Astrocyte of the cerebellum (primary cell): ENCODE results near the gene ONECUT1.
A peak's percentile ranks its signal among the peaks of the same experiment; 100 is the strongest.

Experiments used
- DNase-seq: peaks from one replicate; pipeline ENCODE4 v3.0.0-alpha.2; 2011; ENCODE audit warnings: low read depth
- H3K4me3 ChIP-seq: 2 replicates; pipeline ENCODE4 v1.5.1; 2011; ENCODE audit warnings: mild to moderate bottlenecking, low read depth, low read length, moderate library complexity
- in situ Hi-C: cut with HindIII; loops from 2 replicates; pipeline ENCODE4 v1.10.0; 2017; ENCODE audit warnings: low sequenced_read_pairs
- TF ChIP-seq, protein P1 (sequence below): IDR thresholded peaks from 2 replicates; pipeline ENCODE4 v1.5.1; 2012; ENCODE audit warnings: low read length, low read depth, moderate library complexity, mild to moderate bottlenecking; ENCODE audit errors: missing control alignments

Gene ONECUT1

DNA sequence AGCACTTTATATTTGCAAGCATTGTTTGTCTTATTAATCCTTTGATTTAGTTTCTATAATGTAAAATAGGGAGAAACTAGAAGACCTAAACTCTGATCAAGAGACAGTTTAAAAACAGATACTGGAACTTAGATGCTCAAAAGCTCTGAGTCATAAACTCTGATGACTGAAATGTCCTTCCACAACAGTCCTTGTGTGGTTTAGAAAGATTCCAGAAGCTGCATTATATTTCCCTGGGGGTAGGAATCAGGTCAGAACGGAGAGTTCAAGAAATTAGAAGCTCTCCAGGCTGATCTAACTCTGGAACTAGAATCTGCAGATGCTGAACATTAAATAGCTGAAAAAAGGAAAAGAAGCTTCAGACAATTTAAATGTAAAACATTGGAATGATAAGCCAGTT is 18.3 kb upstream of the ONECUT1 start:
- in situ Hi-C loops = no loop called here
- TF ChIP-seq, protein P1, sequence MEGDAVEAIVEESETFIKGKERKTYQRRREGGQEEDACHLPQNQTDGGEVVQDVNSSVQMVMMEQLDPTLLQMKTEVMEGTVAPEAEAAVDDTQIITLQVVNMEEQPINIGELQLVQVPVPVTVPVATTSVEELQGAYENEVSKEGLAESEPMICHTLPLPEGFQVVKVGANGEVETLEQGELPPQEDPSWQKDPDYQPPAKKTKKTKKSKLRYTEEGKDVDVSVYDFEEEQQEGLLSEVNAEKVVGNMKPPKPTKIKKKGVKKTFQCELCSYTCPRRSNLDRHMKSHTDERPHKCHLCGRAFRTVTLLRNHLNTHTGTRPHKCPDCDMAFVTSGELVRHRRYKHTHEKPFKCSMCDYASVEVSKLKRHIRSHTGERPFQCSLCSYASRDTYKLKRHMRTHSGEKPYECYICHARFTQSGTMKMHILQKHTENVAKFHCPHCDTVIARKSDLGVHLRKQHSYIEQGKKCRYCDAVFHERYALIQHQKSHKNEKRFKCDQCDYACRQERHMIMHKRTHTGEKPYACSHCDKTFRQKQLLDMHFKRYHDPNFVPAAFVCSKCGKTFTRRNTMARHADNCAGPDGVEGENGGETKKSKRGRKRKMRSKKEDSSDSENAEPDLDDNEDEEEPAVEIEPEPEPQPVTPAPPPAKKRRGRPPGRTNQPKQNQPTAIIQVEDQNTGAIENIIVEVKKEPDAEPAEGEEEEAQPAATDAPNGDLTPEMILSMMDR = no peak
- no peak for DNase-seq
- H3K4me3 ChIP-seq = no peak overlapping the region

GRCh38 chr15:52806284-52806655 is 16.1 kb upstream of the ONECUT1 start:
- no peak for DNase-seq

GRCh38 chr15:52805351-52806283 is 15.5 kb upstream of the ONECUT1 start:
- no peak for DNase-seq
- no peak overlapping the region for H3K4me3 ChIP-seq
- TF ChIP-seq, protein P1 = peak; percentile 22
- in situ Hi-C loops = no loop called here

More at GRCh38 chr15:52806284-52806655, 16.1 kb upstream of the ONECUT1 start:
- TF ChIP-seq, protein P1 = no peak
- in situ Hi-C loops = no loop called here
- H3K4me3 ChIP-seq = no peak overlapping the region

DNA sequence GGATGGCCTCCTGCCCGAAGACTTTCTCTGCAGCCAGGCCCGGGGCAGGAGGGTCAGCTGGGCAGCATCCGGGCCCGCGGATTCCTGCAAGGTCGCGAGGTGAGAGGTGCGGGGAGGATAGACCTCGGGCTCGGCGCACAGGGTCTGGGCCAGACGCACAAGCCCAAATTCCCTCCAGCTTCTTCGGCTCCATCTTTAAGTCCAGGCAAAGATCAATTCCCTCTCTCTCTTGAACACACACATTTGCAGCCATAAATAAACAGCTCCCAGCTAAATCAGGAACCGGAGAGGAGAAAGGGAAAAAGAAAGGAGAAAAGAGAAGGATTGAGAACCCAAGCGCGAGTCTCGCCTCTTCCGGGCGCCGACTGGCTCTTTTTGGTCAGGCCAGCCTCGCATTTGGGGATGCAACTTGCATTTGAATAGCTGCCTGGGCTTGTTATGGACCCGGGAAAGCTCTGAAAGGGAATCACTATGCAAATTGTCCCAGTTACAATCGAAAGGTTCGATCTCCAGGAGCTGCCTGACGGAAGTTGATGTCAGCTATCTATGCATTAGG is 14.5 kb upstream of the ONECUT1 start:
- no peak for DNase-seq
- TF ChIP-seq, protein P1 = no peak
- H3K4me3 ChIP-seq = peak overlapping the region; percentile 18

GRCh38 chr15:52803467-52804306 is 13.6 kb upstream of the ONECUT1 start:
- no peak overlapping the region for H3K4me3 ChIP-seq
- TF ChIP-seq, protein P1 = no peak
- in situ Hi-C loops = no loop called here
- no peak for DNase-seq

More for the DNA sequence above, 14.5 kb upstream of the ONECUT1 start:
- in situ Hi-C loops = no loop called here

- TF ChIP-seq, protein P1 = no peak
- in situ Hi-C loops = no loop called here
- no peak for DNase-seq
- no peak overlapping the region for H3K4me3 ChIP-seq
Measured at GRCh38 chr15:52803108-52803466, 13.0 kb upstream of the ONECUT1 start.
